GM18517 (cell line): ENCODE measurements around the gene BABAM2.

ENCODE experiments used
- ATAC-seq: cut with Tn5 transposase; IDR thresholded peaks from one replicate; pipeline ENCODE4 v1.9.1; 2021; ENCODE audit warnings: mild to moderate bottlenecking, moderate library complexity; ENCODE audit not compliant: unreplicated experiment

The BABAM2 gene

DNA sequence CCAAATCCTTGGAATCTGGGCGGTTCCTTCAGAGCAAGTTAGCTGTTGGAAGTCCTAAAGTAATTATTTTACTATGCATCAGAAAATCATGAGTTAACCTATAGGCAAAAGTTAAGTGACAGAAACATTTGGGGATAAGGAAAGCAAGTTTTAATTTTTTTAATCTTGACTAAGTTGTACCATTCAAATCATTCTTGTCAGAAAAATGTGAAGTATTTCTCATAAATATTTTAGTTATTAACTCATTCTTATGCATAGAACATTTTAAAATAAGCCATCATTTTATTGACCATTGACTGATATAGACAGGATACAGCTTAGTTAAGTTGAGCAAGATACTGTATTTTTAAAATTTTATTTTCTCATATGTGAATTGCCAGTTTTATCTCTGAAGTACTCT is 403.9 kb downstream of the BABAM2 start:
- no peak for ATAC-seq

DNA sequence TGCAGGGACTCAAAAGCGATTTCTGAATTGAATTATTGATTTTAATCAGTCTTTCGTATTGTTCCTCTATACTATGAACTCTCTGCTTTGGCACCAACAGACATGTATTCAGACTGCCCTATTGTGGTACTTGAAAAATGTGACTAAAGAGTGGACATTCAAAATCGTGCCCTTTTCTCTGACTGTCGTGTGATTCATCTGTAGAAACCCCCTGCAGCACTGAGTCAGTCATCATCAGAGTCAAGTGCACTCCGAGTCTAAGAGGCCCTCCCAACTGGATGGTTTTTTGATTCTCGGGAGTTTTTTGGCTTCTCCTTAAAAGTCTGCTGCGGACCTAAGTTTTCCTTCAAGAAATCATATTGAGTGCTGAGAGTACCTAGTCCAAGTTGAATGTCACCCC is 405.7 kb downstream of the BABAM2 start:
- ATAC-seq: no peak

DNA sequence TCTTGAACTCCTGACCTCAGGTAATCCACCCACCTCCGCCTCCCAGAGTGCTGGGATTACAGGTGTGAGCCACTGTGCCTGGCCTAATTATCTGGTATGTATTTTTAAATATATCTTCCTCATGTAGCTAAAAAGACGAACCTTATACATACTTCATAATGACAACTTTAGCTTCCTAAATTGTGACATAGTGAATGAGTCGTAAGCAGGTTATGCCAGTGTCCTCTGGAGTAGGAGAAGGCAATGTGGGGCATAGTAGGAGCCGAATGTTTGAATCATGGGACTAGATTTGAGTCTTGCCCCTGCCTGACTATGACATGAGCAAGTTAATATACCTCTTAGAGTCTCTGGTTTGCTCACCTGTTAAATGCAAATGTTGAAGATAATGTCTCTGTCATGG is 406.4 kb downstream of the BABAM2 start:
- ATAC-seq: no peak

DNA sequence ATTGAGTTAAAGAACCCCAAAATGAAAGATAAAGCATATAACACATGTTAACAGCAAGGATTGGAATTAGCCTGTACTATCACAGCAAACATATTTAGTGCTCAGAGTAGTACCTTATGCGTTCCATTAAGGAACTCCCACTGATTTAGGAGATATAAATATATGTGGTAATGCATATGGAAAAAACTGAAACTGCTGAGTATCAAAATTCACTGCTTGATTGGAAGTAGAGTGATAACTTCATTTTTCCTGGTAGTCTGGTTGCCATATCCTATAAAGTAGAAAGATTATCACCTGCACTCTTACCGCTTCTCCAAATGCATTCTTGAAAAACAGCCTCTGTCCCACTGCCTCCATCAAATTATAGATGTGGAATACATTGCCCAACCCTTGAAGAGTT is 407.0 kb downstream of the BABAM2 start:
- no peak for ATAC-seq

DNA sequence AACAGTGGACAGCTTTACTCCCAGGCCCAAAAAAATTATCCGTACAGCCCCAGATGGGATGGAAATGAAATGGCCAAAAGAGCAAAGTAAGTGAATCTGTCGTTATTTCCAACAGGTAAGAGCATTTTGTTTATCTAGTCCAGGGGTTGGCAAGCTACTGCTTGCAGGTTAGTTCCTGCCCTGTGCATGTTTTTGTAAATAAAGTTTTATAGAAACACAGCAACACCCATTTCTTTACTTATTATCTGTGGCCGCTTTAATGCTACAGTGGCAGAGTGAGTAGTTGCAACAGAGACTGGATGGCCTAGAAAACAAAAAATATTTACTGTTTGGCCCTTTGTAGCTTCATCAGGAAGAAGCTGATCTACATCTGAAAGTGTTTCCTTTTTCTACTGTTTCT is 407.9 kb downstream of the BABAM2 start:
- no peak for ATAC-seq

DNA sequence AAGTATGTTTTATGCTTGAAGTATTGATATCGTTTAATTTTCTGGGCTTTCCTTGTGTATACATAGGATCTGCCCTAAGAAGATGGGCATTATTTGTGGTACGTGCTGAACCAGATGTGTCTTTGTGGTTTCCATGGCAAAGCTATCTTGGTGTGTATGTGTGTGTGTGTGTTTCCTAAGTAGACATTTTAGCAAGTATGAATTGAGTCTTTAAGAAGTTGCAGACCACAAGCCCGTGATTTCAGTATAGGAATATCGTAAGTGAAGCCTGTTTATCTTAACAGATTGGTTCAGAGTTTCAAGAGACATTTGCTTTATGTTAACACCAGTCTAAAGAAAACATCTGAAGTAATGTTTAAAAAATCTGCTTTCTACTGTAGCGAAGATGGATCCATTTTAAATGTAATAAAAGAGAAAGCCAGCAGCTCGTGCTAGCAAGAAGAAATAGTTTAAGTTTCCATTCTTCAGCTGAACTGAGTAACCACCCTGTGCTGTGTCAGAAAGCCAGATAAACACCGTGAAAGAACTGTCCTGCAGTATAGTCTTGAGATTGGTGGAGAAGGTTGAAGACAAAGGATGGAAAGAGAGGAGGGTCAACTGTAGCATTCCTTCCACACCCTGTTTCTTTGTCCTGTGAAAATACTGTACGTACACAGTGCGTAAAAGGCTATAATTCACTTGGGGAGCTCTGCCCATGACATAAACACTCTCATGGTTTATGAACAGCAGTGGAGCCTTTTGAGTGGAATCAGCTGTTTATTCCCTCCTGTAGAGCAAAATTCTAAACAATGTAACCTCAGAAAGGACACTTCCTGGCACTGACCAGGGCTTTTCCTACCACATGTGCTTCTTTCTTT is 410.2 kb downstream of the BABAM2 start:
- no peak for ATAC-seq

DNA sequence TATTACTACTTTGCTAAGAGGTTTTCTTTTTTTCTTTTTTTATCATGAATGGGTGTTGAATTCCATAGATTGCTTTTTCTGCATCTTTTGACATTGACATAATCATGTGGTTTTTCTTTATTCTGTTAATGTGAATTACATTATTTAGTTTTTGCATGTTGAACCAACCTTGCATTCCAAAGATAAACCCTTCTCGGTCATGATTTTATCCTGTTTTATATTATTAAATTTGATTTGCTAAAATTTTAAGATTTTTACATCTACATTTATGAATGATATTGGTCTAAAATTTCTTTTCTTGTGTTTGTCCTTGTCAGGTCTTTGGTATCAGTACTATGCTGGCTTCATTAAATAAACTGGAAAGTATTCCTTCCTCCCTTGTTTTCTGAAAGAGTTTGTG is 414.7 kb downstream of the BABAM2 start:
- no peak for ATAC-seq

DNA sequence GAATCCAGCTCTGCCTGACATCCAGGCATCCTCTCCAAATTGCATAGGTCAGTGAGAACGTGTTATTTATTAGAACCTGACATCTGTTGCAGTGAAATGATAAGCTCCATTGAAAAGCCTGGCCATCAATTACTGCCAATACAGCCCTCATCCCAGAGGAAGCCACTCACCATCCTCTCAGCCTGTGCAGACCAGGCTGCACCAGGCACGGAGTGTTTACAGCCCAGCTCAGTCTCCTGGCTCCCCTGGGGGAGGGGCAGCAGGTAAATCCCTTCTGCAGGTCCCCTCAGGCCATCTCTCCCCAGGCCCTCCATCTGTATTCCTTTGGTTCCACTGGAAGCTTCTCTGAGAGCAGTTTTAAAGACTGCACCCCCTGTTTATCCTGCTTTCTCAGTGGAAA is 419.6 kb downstream of the BABAM2 start:
- ATAC-seq: no peak

DNA sequence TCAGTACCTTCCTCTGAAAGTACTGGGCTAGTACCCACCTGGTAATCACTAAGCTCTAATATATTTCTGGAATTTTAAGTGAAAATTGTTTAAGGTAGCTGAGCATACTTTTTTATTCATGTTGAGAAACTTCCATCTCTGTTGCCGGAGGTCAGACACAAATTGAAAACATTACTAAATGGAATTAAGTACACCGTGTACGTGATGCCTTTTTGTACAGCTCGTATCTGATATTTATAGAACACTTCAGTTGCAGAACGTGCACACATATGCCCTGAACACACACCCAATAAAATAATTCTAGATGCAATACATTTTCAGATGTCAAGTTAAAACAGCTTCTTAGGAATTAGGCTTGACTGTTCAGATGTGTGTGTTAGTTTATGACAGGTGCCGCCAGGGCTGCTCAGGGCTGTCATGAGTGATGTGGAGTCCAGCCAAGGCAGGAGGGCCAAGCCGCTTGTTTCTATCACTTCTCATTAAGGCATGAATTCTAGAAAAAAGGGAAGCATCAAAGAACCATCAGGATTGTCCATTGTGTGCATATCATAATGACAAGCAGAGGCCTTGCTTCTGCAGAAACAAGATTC is 421.2 kb downstream of the BABAM2 start:
- ATAC-seq: no peak

DNA sequence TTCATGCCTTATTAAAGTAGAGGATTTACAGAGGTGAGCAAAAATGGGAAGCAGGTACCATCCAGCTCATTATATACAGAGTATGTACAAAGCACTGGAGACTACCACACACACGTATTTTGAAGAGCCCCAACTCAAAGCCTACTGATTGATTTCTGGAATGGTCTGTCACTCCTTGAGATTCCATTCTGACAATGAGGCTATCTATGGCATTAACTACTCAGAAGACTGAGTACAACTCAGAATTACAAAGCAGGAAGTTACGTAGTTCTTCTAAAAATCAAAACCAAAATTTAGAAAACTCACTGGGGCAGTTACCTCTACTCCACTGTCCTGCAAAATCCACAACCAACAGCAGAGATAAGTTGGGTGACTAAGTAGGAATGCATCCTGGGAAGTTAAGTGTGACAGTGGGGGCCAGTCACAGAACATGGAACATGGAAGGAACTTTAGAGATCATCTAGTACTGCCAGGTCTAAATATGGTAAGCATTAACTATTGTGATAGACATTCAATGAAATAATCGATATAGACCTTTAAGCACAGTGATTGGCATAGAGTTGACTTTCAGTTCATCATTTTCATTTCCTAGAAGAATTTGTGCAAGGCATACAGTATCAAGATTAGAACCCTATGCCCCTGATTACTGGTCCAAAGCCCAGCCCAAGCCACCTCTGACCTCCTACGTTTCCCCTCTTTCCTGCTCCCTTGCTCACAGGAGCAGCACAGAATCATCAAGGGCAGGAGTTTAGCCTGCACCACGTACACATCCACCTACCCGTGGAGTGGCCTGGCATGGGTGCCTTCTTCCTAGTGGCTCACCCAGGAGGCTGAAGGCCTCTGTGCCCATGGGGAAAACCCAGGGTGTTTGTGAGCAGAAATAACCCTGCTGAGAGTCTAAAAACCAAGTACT is 422.0 kb downstream of the BABAM2 start:
- ATAC-seq: no peak

DNA sequence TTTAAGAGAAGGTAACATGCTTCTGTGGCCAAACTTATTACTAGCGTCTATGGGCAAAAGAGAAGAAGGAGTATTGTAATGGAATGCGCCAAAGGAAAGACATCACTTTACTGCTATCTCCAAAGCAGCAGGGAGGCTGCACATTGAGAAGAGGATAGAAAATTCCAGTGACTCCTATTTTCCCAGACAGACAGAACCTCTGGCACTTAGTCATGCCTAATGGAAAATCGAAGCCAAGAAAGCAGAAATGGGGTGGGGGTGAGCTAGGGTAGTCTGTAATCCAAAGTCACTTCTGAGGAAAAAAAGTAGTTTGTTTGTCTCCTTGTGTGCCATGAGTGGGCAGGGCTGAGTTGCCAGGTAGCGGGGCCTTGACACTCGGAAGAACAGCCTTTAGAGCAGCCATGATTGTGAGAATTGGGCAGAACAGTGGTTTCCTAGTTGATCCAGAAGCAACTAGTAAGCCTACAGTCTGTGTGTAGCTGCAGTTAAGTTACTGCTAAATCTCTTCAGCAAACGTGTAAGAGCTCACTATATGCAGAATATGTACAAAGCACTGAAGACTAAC is 422.8 kb downstream of the BABAM2 start:
- no peak for ATAC-seq

DNA sequence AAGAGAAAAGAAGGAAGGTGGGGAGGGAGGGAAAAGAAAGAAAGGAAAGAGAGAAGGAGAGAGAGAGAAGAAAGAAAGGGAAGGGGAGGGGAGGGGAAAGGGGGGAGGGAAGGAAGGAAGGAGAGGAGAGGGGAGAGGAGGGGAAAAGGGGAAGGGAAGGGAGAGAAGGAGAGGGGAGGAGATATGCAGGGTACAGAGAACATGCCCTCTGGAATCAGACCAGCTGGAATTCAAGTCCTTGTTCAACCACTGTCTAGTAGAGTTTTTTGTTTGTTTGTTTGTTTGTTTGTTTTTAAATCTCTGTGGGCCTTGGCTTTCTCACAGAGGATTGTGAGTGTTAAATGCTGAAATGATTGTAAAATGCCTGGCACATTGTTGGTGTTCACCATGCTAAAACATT is 424.4 kb downstream of the BABAM2 start:
- ATAC-seq: no peak

DNA sequence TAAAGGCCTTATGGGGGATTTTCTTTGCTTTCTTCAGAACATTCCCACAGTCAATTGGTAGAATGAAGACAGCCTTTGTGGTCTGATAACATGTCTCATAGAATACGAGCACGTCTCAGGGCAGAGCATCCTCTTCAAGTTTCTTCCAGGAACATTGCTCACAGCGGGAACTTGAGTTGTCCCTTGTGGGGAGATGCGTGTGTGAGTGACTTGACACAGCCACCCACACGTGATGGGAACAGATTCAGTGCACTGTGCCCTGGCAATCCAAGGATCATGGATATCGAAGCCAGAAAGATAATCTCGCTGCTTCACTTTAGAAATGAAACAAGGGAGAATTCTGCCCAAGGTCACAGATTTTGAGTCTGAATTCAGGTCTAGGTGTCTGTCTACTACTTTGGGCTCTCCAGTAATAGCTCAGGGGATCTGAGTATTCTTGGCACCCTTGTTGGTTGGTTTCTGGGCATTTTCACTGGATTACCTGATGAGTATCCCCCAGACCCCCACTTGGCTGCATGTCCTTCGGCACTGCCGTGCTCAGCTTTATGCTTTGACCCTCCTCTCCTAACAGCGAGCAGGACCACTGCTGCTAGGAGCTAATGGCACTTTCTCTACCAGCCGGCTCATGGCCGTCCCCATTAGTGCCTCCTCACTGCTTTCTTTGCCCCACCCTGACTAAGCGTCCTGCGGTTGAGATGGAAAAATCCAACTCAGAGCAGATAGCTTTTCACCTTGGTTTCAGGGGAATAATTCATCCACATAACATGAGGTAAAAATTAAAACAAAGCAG is 426.2 kb downstream of the BABAM2 start:
- no peak for ATAC-seq

DNA sequence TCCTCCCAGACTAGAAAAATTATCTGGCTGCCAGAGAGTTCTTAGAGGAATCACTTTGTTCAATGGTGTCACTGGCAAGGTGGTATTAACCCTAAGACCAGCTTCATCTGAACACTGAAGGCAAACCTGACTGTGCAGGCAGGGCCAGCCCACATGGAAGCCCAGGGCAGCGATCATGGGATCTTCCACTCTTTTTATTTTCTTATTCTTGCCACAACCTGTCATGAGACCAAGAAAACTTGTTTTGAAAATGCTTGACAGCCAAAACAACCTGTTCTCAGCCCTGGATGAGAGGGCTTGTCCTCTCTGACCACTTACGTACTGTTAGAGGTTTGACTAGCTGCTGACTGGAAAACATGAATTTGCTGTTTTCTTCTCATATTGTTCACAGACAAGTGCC is 426.9 kb downstream of the BABAM2 start:
- no peak for ATAC-seq

DNA sequence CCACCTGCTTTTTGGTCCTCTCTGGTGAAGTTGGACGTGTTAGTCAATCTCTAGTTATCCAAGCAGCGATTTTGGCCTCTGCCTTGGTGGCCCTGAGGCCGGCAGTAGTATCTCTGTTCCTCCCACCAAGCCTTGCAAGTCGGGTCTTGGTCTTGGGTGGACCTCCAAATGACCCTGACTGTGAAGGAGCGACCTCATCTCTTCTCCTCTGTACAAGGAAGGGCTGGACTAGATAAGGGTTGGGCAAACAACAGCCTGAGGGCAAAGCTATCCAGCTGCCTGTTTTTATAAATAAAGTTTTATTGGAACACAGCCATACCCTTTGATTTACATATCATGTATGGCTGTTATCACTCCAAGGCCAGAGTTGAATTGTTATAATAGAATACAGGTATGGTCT is 427.5 kb downstream of the BABAM2 start:
- no peak for ATAC-seq

DNA sequence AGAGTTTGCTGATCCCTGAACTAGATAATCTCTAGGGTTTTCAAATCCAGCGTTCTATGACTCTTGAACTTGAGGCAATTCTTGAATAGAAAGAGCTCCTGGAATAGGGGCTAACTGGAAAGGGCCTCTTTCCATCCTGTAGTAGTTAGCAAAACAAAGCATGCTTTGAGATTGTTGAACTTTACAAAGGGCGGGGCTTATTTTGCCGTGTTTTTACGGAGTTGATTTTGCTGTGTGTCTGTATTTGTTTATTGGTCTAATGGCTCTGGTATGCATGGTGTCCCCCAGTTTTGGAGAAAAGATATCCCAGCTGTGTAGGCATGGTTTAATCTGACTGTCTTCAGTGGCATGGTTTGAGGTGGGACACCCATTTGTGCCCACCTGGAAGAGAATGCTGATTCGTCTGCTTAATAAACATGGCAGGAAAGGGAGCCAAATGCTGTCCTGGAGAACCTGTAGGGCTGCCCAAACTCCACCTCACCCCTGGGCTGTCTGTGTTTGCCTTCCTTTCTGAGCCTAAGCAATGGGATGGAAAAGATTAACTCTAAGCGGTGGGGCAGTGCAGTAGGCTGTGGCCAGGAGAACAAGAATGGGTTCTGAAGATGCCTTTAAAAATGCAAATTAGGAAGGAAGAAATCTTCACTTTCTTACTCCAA is 428.1 kb downstream of the BABAM2 start:
- no peak for ATAC-seq

DNA sequence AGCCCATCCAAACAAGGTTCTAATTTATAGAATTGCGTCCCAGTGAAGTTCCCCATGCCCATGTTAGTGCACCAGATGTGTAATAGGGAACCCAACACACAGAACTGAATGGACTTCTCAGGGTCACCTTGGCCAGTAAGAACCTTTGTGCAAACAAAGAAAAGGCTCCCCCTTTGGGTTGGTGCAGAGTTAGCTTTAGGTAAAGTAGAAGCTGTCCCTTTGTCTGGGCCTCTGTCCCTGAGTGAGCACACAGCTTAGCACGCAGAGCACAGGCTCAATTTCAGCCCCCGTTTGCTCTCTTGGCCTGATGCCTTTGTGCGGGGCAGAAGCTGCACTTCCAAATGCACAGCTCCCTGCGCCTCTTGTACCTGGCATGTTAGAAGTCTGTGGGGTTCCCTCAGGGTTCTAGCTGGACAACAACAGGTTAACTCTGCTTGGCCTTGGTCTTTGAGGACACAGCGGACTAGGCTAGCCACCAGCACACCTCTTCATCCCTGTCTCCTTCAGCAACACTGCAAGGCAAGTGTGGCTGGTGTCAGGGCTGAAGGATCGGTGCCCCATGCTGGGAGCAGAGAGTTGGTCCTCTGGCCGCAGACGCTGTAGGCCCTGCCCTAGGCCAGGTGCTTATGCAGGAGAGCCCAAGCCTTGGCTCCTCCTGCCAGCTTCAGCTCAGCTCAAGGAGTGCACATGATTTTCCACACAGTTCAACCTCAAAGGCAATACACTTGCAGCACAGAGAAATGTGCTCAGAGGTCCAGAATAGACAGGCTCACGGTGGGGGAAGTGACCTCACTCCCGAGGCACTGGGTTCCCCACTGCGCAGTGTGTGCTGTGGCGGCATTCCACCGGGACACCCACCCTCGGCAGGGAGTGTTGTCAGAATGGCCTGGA is 428.8 kb downstream of the BABAM2 start:
- ATAC-seq: no peak

DNA sequence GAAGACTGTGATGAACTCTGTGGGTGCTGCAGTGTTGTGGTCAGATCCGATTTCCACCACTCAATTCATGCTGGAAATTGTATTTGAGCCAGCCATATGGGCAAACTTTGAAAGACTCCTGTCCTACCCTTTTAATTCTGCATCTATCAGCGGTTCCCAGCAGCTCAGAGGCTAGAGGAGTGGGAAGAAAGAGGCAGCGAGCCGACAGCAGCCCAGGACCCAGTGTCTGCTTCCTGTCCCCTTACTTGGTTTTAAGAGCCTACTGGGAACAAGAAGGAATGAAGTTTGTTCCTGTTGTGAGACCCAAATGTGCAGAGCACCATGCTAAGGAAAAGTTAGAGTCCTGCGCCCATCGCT is 429.5 kb downstream of the BABAM2 start:
- ATAC-seq: no peak

DNA sequence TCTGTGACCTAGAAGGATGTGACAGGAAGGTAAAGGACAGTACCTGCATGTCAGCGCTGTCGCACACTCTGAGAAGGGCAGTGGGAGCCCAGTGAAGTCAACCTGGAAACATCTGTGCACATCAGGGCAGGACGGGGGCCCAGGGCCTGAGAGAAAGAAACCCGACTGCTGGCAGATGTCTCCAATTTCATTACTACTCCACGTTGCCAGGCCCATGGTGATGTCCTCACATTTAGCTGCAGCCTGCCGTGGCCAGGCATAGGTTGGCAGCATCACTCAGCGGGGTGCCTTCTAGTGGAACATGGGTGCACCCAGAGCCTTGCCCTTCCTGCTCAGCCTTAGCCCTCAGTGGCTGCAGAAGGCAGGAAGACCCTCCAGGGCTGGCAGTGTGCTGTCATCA is 429.8 kb downstream of the BABAM2 start:
- no peak for ATAC-seq
